NB4 (cell line): Measurements from ENCODE around the gene EPB41L4A.

Experiments
- CTCF ChIP-seq: IDR thresholded peaks from one replicate; pipeline ENCODE4 v1.5.1; 2012; ENCODE audit warnings: low read depth, low read length
- POLR2A ChIP-seq: IDR thresholded peaks from 2 replicates; pipeline ENCODE4 v1.6.1; 2011; ENCODE audit warnings: mild to moderate bottlenecking; ENCODE audit not compliant: insufficient read length; ENCODE audit errors: extremely low read depth

- TF ChIP-seq CTCF (no peak), POLR2A (no peak)
These were observed 7.2 kb downstream of the EPB41L4A start for GRCh38 chr5:112411903-112412302.
